GM23248 (cell line): Measurements from ENCODE around the gene NOS2. TPM values are rescaled to one million over a fixed set of nuclear protein-coding genes. Genes with fewer than 3 reads are reported as not detected.
"Not testable (repeated sequence)": the region's sequence is repeated elsewhere in the genome, so short reads cannot be mapped to it uniquely, and the experiment has no call there.

ENCODE experiments used
- DNase-seq: peaks from one replicate; pipeline ENCODE4 v3.0.0-alpha.2; 2015
- H2AFZ ChIP-seq: fragments of 200-600 bp; sonication (generic); 2 replicates; pipeline ENCODE4 v1.6.1; 2016; ENCODE audit warnings: antibody characterized with exemption
- H3F3A ChIP-seq: fragments of 200-600 bp; sonication (generic); 2 replicates; pipeline ENCODE4 v1.6.1; 2016; ENCODE audit warnings: mild to moderate bottlenecking, antibody characterized with exemption, mixed run types; ENCODE audit not compliant: insufficient read depth
- H3K27ac ChIP-seq: fragments of 200-600 bp; sonication (generic); 2 replicates; pipeline ENCODE4 v1.5.1; 2016; ENCODE audit warnings: mild to moderate bottlenecking
- H3K27me3 ChIP-seq: fragments of 200-600 bp; sonication (generic); replicated peaks from 2 replicates; pipeline ENCODE4 v1.6.1; 2016; ENCODE audit warnings: mild to moderate bottlenecking; ENCODE audit not compliant: insufficient read depth
- H3K36me3 ChIP-seq: fragments of 200-600 bp; sonication (generic); 2 replicates; pipeline ENCODE4 v1.6.1; 2016; ENCODE audit warnings: low read depth, mild to moderate bottlenecking
- H3K4me1 ChIP-seq: fragments of 200-600 bp; sonication (generic); 2 replicates; pipeline ENCODE4 v1.6.1; 2016; ENCODE audit warnings: mild to moderate bottlenecking; ENCODE audit not compliant: insufficient read depth
- H3K4me2 ChIP-seq: fragments of 200-600 bp; sonication (generic); one replicate; pipeline ENCODE4 v1.6.1; 2016; ENCODE audit warnings: mild to moderate bottlenecking; ENCODE audit not compliant: unreplicated experiment
- H3K4me3 ChIP-seq: fragments of 200-600 bp; sonication (generic); 2 replicates; pipeline ENCODE4 v1.5.1; 2016; ENCODE audit warnings: mild to moderate bottlenecking
- H3K79me2 ChIP-seq: fragments of 200-600 bp; sonication (generic); 2 replicates; pipeline ENCODE4 v1.6.1; 2016; ENCODE audit warnings: mild to moderate bottlenecking; ENCODE audit not compliant: insufficient read depth
- H3K9ac ChIP-seq: fragments of 200-600 bp; sonication (generic); 2 replicates; pipeline ENCODE4 v1.6.1; 2016; ENCODE audit warnings: mild to moderate bottlenecking
- H3K9me2 ChIP-seq: fragments of 200-600 bp; sonication (generic); 2 replicates; pipeline ENCODE4 v1.6.1; 2016; ENCODE audit warnings: mixed run types, mild to moderate bottlenecking, moderate library complexity; ENCODE audit not compliant: insufficient read depth
- H3K9me3 ChIP-seq: fragments of 200-600 bp; sonication (generic); one replicate; pipeline ENCODE4 v1.6.1; 2017; ENCODE audit warnings: low read depth
- H4K20me1 ChIP-seq: fragments of 200-600 bp; sonication (generic); 2 replicates; pipeline ENCODE4 v1.6.0; 2016; ENCODE audit not compliant: insufficient read depth
- EZH2 ChIP-seq: fragments of 200-600 bp; sonication (generic); IDR thresholded peaks from 2 replicates; pipeline ENCODE4 v1.6.1; 2018; ENCODE audit warnings: antibody characterized with exemption, mild to moderate bottlenecking; ENCODE audit not compliant: insufficient read depth, poor library complexity, severe bottlenecking
- EZH2phosphoT487 ChIP-seq: fragments of 200-600 bp; sonication (generic); IDR thresholded peaks from 2 replicates; pipeline ENCODE4 v1.6.1; 2018; ENCODE audit warnings: antibody characterized with exemption, moderate library complexity, mild to moderate bottlenecking, low read depth; ENCODE audit not compliant: insufficient read depth
- WGBS, 2 experiments: methylation state at CpG; one replicate each; pipeline ENCODE4 v1.1.6; 2015 to 2017; ENCODE audit warnings: low lambda C conversion rate in 2 of 2, low coverage in 1 of 2; ENCODE audit errors: missing lambda C conversion rate in 2 of 2; 5-methylcytosine and 5-hydroxymethylcytosine counted together
- in situ Hi-C: fragments of 300-500 bp; cut with MboI; formaldehyde crosslinking; loops from 2 replicates; pipeline ENCODE4 v1.15.0; 2020
- polyA plus RNA-seq: library from polyadenylated mRNA; unstranded; fragments of >200 nt; fragmentation: Nextera tagmentation; extraction: Ambion mirVana; gene quantifications from 2 replicates; pipeline ENCODE4 v1.2.1, GENCODE V29; 2016
- total RNA-seq: library from RNA; depleted of rRNA; stranded (reverse); fragments of >200 nt; shearing (Covaris generic); gene quantifications from 2 replicates; pipeline ENCODE4 v1.2.3, GENCODE V29; 2014

The NOS2 gene
- total and polyA plus RNA-seq, 2 experiments from 2014 or later: not detected

DNA sequence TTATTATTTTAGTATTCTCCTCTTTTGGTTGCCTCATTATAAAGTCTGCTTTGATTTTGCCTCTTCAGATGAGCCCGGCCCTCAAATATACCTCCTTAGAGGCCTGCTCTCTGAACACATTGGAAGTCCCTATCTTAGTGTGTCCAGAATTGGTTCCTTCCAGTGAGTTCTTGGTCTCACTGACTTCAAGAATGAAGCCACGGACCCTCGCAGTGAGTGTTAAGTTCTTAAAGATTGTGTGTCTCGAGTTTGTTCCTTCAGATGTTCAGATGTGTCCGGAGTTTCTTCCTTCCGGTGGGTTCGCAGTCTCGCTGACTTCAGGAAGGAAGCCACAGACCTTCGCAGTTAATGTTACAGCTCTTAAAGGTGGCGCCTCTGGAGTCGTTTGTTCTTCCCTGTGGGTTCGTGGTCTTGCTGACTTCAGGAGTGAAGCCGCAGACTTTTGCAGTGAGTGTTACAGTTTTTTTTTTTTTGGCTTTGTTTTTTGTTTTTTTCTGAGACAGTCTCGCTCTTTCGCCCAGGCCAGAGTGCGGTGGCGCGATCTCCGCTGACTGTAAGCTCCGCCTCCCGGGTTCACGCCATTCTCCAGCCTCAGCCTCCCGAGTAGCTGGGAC, 45.8 kb upstream of the NOS2 start:
- no peaks in the 10 kb centered on the region for H3K9me3 ChIP-seq
- in situ Hi-C loops: no loop called here
- H2AFZ ChIP-seq: no peak overlapping the region
- no peak overlapping the region for H3K27ac ChIP-seq
- no peak for TF ChIP-seq EZH2phosphoT487
- no peak for TF ChIP-seq EZH2
- no peak for DNase-seq
- H3F3A ChIP-seq: no peaks in the 10 kb centered on the region
- no peaks in the 10 kb centered on the region for H3K79me2 ChIP-seq
- no peaks in the 10 kb centered on the region for H3K4me1 ChIP-seq
- H4K20me1 ChIP-seq: no peaks in the 10 kb centered on the region
- 71 to 76% methylated on average over 22 to 23 of the region's 23 CpGs for WGBS, 2 experiments
- no peaks in the 10 kb centered on the region for H3K36me3 ChIP-seq
- no peak overlapping the region for H3K4me3 ChIP-seq
- H3K9ac ChIP-seq: no peak overlapping the region
- no peak overlapping the region for H3K4me2 ChIP-seq
- H3K9me2 ChIP-seq: no peaks in the 10 kb centered on the region
- 0 out of 2 replicates have a peak, but pooled peaks cover 3% of the 10 kb centered on the region for H3K27me3 ChIP-seq

GRCh38 chr17:27845264-27846041, 45.1 kb upstream of the NOS2 start:
- no peaks in the 10 kb centered on the region for H3K36me3 ChIP-seq
- H3K4me3 ChIP-seq: no peak overlapping the region
- DNase-seq: no peak
- no peaks in the 10 kb centered on the region for H4K20me1 ChIP-seq
- H3K9ac ChIP-seq: no peak overlapping the region
- TF ChIP-seq EZH2: no peak
- TF ChIP-seq EZH2phosphoT487: no peak
- H3F3A ChIP-seq: no peaks in the 10 kb centered on the region
- H3K4me1 ChIP-seq: no peaks in the 10 kb centered on the region
- 57 to 59% methylated on average over 13 of the region's 13 CpGs for WGBS, 2 experiments
- in situ Hi-C loops: no loop called here
- no peak overlapping the region for H3K27ac ChIP-seq
- no peaks in the 10 kb centered on the region for H3K9me2 ChIP-seq
- no peak overlapping the region for H2AFZ ChIP-seq
- no peak overlapping the region for H3K4me2 ChIP-seq
- no peaks in the 10 kb centered on the region for H3K79me2 ChIP-seq
- H3K9me3 ChIP-seq: no peaks in the 10 kb centered on the region
- 0 out of 2 replicates have a peak, but pooled peaks cover 3% of the 10 kb centered on the region for H3K27me3 ChIP-seq

DNA sequence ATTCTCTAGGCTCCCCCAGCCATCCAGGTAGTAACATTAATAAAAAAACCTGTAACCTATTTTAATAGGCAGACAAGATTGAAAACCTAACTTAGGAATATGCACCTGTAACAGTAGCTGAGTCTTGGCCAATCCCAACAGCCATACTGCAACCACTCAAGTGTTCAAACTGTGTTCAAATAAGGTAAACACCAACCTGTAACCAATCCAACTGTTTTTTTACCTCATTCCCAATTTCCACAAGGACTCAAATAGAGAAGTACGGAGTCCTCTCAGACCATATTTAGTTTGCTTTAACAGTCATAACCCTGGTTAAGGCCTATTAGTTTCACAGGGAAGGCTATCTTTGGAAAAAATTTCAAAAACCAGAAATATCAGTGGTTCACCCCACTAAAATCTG, 40.4 kb upstream of the NOS2 start:
- H3K79me2 ChIP-seq: no peaks in the 10 kb centered on the region
- H3F3A ChIP-seq: no peaks in the 10 kb centered on the region
- DNase-seq: no peak
- 21 to 45% methylated on average over 1 of the region's 1 CpG for WGBS, 2 experiments
- no peak overlapping the region for H3K9ac ChIP-seq
- in situ Hi-C loops: no loop called here
- H4K20me1 ChIP-seq: no peaks in the 10 kb centered on the region
- H3K27ac ChIP-seq: no peak overlapping the region
- 0 out of 2 replicates have a peak, but pooled peaks cover 3% of the 10 kb centered on the region for H3K27me3 ChIP-seq
- no peaks in the 10 kb centered on the region for H3K4me1 ChIP-seq
- no peaks in the 10 kb centered on the region for H3K9me3 ChIP-seq
- H3K36me3 ChIP-seq: no peaks in the 10 kb centered on the region
- TF ChIP-seq EZH2phosphoT487 (no peak), EZH2 (no peak)
- H3K9me2 ChIP-seq: no peaks in the 10 kb centered on the region
- H2AFZ ChIP-seq: no peak overlapping the region
- H3K4me2 ChIP-seq: no peak overlapping the region
- H3K4me3 ChIP-seq: no peak overlapping the region

DNA sequence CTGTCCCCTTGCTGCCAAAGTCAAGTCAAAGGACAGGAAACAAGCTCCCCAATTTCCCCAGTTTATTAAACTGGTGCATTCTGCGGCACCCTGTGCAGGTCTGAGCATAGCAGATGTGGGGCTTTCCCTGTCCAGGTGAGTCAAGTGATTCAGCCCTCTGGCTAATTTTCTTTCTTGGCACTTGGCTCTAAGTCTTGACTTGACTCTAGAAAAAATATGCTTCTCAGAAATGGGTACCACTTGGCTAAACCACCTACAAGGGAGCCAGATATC, 40.0 kb upstream of the NOS2 start:
- H3K9me3 ChIP-seq, H3K4me3 ChIP-seq, H2AFZ ChIP-seq, H3K27me3 ChIP-seq, H3K9ac ChIP-seq, H3K79me2 ChIP-seq, H3K9me2 ChIP-seq, DNase-seq, H3K4me2 ChIP-seq, in situ Hi-C loops, H3K36me3 ChIP-seq, H4K20me1 ChIP-seq, H3K4me1 ChIP-seq, H3F3A ChIP-seq, H3K27ac ChIP-seq: not testable (repeated sequence)
- WGBS, 2 experiments: no CpG with 5 or more reads among the region's 1 CpG

DNA sequence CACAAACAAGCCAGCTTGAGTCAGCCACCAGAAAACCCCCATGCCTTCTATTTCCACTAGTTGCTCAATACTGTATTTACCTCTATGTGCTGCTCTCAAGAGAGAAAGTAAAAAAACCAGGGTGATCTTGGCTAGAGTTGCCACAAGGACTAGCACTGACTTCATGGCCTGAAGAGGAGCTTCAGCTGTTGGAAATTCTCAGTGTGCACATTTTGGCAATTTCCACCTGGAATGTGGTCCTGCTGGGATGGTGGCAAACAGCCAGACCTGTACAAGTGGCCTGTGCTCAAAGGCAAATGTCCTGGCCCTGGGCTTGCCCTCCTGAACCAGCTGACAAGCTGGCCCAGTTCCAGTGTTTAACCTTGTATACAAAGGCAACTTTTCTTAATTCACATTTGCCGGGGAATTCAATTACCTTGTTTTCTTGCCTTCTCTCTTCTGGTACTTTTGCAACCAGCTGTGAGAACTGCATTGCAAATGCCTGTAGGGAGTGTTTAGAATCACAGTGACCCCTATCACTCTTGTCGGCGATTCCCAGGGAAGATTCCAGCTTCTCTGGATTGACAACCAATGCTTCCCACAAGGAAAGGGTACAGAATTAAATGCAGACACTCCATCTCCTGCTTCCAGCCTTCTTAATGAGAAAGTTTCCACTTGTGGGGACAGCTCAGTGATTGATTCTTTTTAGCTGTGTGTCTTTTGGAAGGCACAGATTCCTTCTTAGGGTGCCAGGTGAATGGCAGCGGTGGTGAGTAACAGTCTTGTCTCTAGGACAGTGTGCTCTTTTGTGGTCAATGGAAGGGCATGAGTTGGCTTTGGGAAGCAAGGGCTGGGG, 39.5 kb upstream of the NOS2 start:
- DNase-seq, H3K4me2 ChIP-seq, H3K27ac ChIP-seq, H3K9me2 ChIP-seq, H3K36me3 ChIP-seq, H3K9ac ChIP-seq, H3K4me1 ChIP-seq, in situ Hi-C loops, H3K27me3 ChIP-seq, H2AFZ ChIP-seq, H4K20me1 ChIP-seq, H3K79me2 ChIP-seq, H3K9me3 ChIP-seq, H3F3A ChIP-seq, H3K4me3 ChIP-seq: not testable (repeated sequence)
- 76 to 78% methylated on average over 1 of the region's 4 CpGs for WGBS, 2 experiments

DNA sequence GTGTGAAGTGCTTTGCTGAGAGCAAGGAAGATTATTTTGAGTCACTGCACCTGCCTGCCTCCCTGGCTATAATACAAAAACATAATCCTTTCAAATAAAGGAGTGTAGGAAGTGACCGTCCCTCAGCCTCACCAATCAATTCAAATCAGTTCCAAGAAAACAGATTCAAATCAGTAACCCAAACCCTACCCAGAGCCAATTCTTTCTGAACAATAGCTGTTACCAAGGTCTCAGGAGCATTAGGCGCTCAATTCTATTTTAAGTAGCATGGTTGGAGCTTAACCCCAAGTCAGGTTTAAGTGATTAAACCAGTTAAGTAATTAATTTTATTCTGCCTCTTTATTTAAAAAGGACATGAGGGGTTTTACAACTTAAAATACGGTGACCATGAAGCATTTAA, 38.3 kb upstream of the NOS2 start:
- H3K36me3 ChIP-seq, H3K9ac ChIP-seq, H3K27ac ChIP-seq, H2AFZ ChIP-seq, DNase-seq, H4K20me1 ChIP-seq, H3K27me3 ChIP-seq, H3K9me2 ChIP-seq, H3K79me2 ChIP-seq, H3F3A ChIP-seq, H3K9me3 ChIP-seq, H3K4me3 ChIP-seq, H3K4me2 ChIP-seq, in situ Hi-C loops, H3K4me1 ChIP-seq: not testable (repeated sequence)
- 63 to 74% methylated on average over 2 of the region's 3 CpGs for WGBS, 2 experiments

GRCh38 chr17:27837769-27838168, 37.4 kb upstream of the NOS2 start:
- H4K20me1 ChIP-seq, in situ Hi-C loops, H2AFZ ChIP-seq, H3K79me2 ChIP-seq, H3K4me2 ChIP-seq, H3K36me3 ChIP-seq, H3K27ac ChIP-seq, H3F3A ChIP-seq, H3K27me3 ChIP-seq, H3K4me1 ChIP-seq, H3K9ac ChIP-seq, DNase-seq, H3K9me3 ChIP-seq, H3K9me2 ChIP-seq, H3K4me3 ChIP-seq: not testable (repeated sequence)
- WGBS, 2 experiments: 65 to 67% methylated on average over 1 of the region's 1 CpG
